SK-N-SH (cell line): ENCODE measurements around the gene HECTD4. TPM values are rescaled to one million over a fixed set of nuclear protein-coding genes. Genes with fewer than 3 reads are reported as not detected.
A peak's percentile ranks its signal among the peaks of the same experiment; 100 is the strongest.

Source experiments
- CTCF ChIA-PET: fragments of 300-600, 350-600 bp; formaldehyde crosslinking; extraction: SDS; loops from one replicate; lab custom pipeline; 2021; lab: Yijun Ruan, JAX
- POLR2A ChIA-PET: fragments of 350-600 bp; sonication (Branson Sonifier 250); formaldehyde crosslinking; extraction: SDS; loops from one replicate; lab custom pipeline; 2020; ENCODE audit warnings: antibody characterized with exemption, inconsistent platforms; lab: Yijun Ruan, JAX
- DNase-seq: peaks from one replicate; pipeline ENCODE4 v3.0.0; 2012
- H2AFZ ChIP-seq: fragments of 200-600 bp; sonication (generic); 2 replicates; pipeline ENCODE4 v1.8.1; 2016; ENCODE audit warnings: antibody characterized with exemption, mild to moderate bottlenecking, low read depth
- H3F3A ChIP-seq: fragments of 200-600 bp; sonication (generic); replicated peaks from 2 replicates; pipeline ENCODE3; 2016; ENCODE audit warnings: antibody characterized with exemption, mild to moderate bottlenecking; ENCODE audit not compliant: insufficient read depth
- H3K27ac ChIP-seq, 2 experiments: fragments of 200-500 bp in 1 of 2; fragments of 200-600 bp in 1 of 2; sonication (Bioruptor generic) in 1 of 2; sonication (generic), shearing (Covaris generic) in 1 of 2; 2 replicates each; pipeline versions ENCODE4 v1.5.1 to v1.6.1; 2014 to 2016; ENCODE audit warnings: low read depth in 2 of 2, inconsistent platforms in 1 of 2, low read length in 1 of 2, mild to moderate bottlenecking in 1 of 2, mixed read lengths in 1 of 2
- H3K27me3 ChIP-seq: fragments of 200-600 bp; sonication (generic), shearing (Covaris generic); 2 replicates; pipeline ENCODE4 v1.6.1; 2016; ENCODE audit warnings: mixed run types; ENCODE audit not compliant: insufficient read depth
- H3K36me3 ChIP-seq, 2 experiments: fragments of 200-500 bp in 1 of 2; fragments of 200-600 bp in 1 of 2; sonication (Bioruptor generic) in 1 of 2; sonication (generic) in 1 of 2; replicated peaks in 1 of 2; 2 replicates each; pipeline versions ENCODE3 to v1.5.1; 2014 to 2016; ENCODE audit warnings: low read length in 1 of 2, mild to moderate bottlenecking in 1 of 2; ENCODE audit not compliant: insufficient read depth in 2 of 2, control insufficient read depth in 1 of 2
- H3K4me1 ChIP-seq, 2 experiments: fragments of 200-500 bp in 1 of 2; fragments of 200-600 bp in 1 of 2; sonication (Bioruptor generic) in 1 of 2; sonication (generic), shearing (Covaris generic) in 1 of 2; 2 replicates each; pipeline versions ENCODE4 v1.5.1 to v1.6.1; 2014 to 2016; ENCODE audit warnings: low read depth in 1 of 2, low read length in 1 of 2, mixed run types in 1 of 2; ENCODE audit not compliant: insufficient read depth in 2 of 2, control insufficient read depth in 1 of 2
- H3K4me2 ChIP-seq: fragments of 200-600 bp; sonication (generic), shearing (Covaris generic); 2 replicates; pipeline ENCODE4 v1.6.1; 2017; ENCODE audit warnings: mixed run types
- H3K4me3 ChIP-seq, 2 experiments: fragments of 200-500 bp in 1 of 2; fragments of 200-600 bp in 1 of 2; sonication (Bioruptor generic) in 1 of 2; sonication (generic), shearing (Covaris generic) in 1 of 2; 2 replicates each; pipeline versions ENCODE4 v1.5.1 to v1.8.1; 2014 to 2016; ENCODE audit warnings: low read depth in 2 of 2, inconsistent platforms in 1 of 2, low read length in 1 of 2, mild to moderate bottlenecking in 1 of 2, mixed read lengths in 1 of 2, moderate library complexity in 1 of 2
- H3K79me2 ChIP-seq: fragments of 200-600 bp; sonication (generic); 2 replicates; pipeline ENCODE4 v1.8.1; 2017; ENCODE audit warnings: mild to moderate bottlenecking; ENCODE audit not compliant: insufficient read depth
- H3K9ac ChIP-seq: fragments of 200-600 bp; sonication (generic); 2 replicates; pipeline ENCODE4 v1.6.1; 2017; ENCODE audit warnings: mixed run types
- H3K9me2 ChIP-seq: fragments of 200-600 bp; sonication (generic); 2 replicates; pipeline ENCODE4 v1.6.1; 2017; ENCODE audit warnings: mixed run types
- H3K9me3 ChIP-seq: fragments of 200-600 bp; sonication (generic); 2 replicates; pipeline ENCODE4 v1.6.1; 2017; ENCODE audit warnings: mixed run types, mild to moderate bottlenecking, moderate library complexity
- H4K20me1 ChIP-seq: fragments of 200-600 bp; sonication (generic); 2 replicates; pipeline ENCODE4 v1.6.1; 2017; ENCODE audit warnings: mild to moderate bottlenecking, mixed run types; ENCODE audit not compliant: insufficient read depth
- ELF1 ChIP-seq: IDR thresholded peaks from 2 replicates; pipeline ENCODE4 v1.4.0; 2012
- EP300 ChIP-seq, 2 experiments: IDR thresholded peaks; 2 replicates each; pipeline versions ENCODE4 v1.4.0 to v1.6.1; 2012; ENCODE audit warnings: borderline replicate concordance in 1 of 2, low read depth in 1 of 2, low read length in 1 of 2
- FOSL2 ChIP-seq: IDR thresholded peaks from 2 replicates; pipeline ENCODE4 v1.4.0; 2012; ENCODE audit warnings: low read depth, mild to moderate bottlenecking, moderate library complexity, borderline replicate concordance
- FOXJ3 ChIP-seq: sonication (generic); formaldehyde crosslinking; IDR thresholded peaks from 2 replicates; pipeline ENCODE4 v1.5.1; 2020; ENCODE audit warnings: mild to moderate bottlenecking, missing genetic modification reagents
- GATA2 ChIP-seq: sonication (generic); formaldehyde crosslinking; IDR thresholded peaks from 2 replicates; pipeline ENCODE4 v1.5.0; 2020; ENCODE audit warnings: mild to moderate bottlenecking, missing genetic modification reagents
- JUND ChIP-seq: IDR thresholded peaks from 2 replicates; pipeline ENCODE4 v1.4.0; 2012
- NRF1 ChIP-seq: IDR thresholded peaks from 2 replicates; pipeline ENCODE4 v1.6.1; 2012; ENCODE audit warnings: low read depth, mild to moderate bottlenecking, low read length
- RAD21 ChIP-seq: IDR thresholded peaks from 2 replicates; pipeline ENCODE4 v1.6.1; 2012; ENCODE audit warnings: mild to moderate bottlenecking, low read length
- REST ChIP-seq: IDR thresholded peaks from 2 replicates; pipeline ENCODE4 v1.6.1; 2012; ENCODE audit warnings: mild to moderate bottlenecking, low read depth, low read length, moderate library complexity
- RFX5 ChIP-seq: IDR thresholded peaks from 2 replicates; pipeline ENCODE4 v1.6.1; 2012; ENCODE audit warnings: mild to moderate bottlenecking, improper control_type of control experiment, low read length
- RXRA ChIP-seq: IDR thresholded peaks from 2 replicates; pipeline ENCODE4 v1.4.0; 2012; ENCODE audit warnings: low read depth, mild to moderate bottlenecking, borderline replicate concordance
- SMC3 ChIP-seq: IDR thresholded peaks from 2 replicates; pipeline ENCODE4 v1.6.1; 2012; ENCODE audit warnings: low read depth, low read length, improper control_type of control experiment
- TAF1 ChIP-seq: IDR thresholded peaks from 2 replicates; pipeline ENCODE4 v1.6.1; 2012; ENCODE audit warnings: low read depth, mild to moderate bottlenecking, low read length, moderate library complexity, borderline replicate concordance
- USF2 ChIP-seq: fragments of 150-350 bp; IDR thresholded peaks from 2 replicates; pipeline ENCODE4 v1.6.1; 2017; ENCODE audit warnings: antibody characterized with exemption, low read length, low read depth, borderline replicate concordance
- WGBS: methylation state at CpG from one replicate; pipeline ENCODE4 v1.1.6; 2017; ENCODE audit warnings: low lambda C conversion rate; 5-methylcytosine and 5-hydroxymethylcytosine counted together
- polyA plus RNA-seq, 3 experiments: library from polyadenylated mRNA; depleted of rRNA; stranded (reverse); fragments of >200 nt; gene quantifications; 2 replicates each; pipeline ENCODE4 v1.2.3, GENCODE V29; 2012
- TF ChIP-seq, protein P1 (sequence below): IDR thresholded peaks from 2 replicates; pipeline ENCODE4 v1.4.0; 2012; ENCODE audit warnings: low read depth, borderline replicate concordance
- TF ChIP-seq, protein P2 (sequence below): IDR thresholded peaks from 2 replicates; pipeline ENCODE4; 2012

HECTD4 gene
- polyA plus RNA-seq, 1 of the 3 experiments (the other 2 are of a cell fraction), result 14.6 TPM

GRCh38 chr12:112350593-112351592 is 31.3 kb downstream of the HECTD4 start:
- Histone ChIP-seq H3K4me3 (no peak overlapping the region), H2AFZ (no peak overlapping the region), H3F3A (no peaks in the 10 kb centered on the region), H3K9me3 (no peaks in the 10 kb centered on the region), H3K4me2 (no peak overlapping the region), H3K36me3 (no peaks in the 10 kb centered on the region), H3K9me2 (no peaks in the 10 kb centered on the region), H4K20me1 (peaks cover 10% of the 10 kb centered on the region), H3K27ac (no peak overlapping the region; a peak in 1 of 4 replicates), H3K9ac (no peak overlapping the region), H3K4me1 (peaks cover 3 to 6% of the 10 kb centered on the region in 2 experiments; a peak in 2 of 4 replicates), H3K27me3 (no peaks in the 10 kb centered on the region), H3K79me2 (peaks cover 77% of the 10 kb centered on the region)
- POLR2A ChIA-PET, result no interaction called here
- 91% methylated on average over 3 of the region's 3 CpGs for WGBS
- DNase-seq, result no peak
- CTCF ChIA-PET, result interaction anchor here (0.8 to 1.1 kb wide), 2 partner anchors 8 to 20 kb away, joined by 3 read pairs; no protein-coding TSS in a partner anchor
- TF ChIP-seq GATA2, result no peak
- TF ChIP-seq ELF1, result no peak
- no peak for TF ChIP-seq FOSL2
- TF ChIP-seq FOXJ3 (CRISPR knock-in tag), result no peak
- TF ChIP-seq, protein P1, sequence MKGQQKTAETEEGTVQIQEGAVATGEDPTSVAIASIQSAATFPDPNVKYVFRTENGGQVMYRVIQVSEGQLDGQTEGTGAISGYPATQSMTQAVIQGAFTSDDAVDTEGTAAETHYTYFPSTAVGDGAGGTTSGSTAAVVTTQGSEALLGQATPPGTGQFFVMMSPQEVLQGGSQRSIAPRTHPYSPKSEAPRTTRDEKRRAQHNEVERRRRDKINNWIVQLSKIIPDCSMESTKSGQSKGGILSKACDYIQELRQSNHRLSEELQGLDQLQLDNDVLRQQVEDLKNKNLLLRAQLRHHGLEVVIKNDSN, result no peak
- TF ChIP-seq, protein P2, sequence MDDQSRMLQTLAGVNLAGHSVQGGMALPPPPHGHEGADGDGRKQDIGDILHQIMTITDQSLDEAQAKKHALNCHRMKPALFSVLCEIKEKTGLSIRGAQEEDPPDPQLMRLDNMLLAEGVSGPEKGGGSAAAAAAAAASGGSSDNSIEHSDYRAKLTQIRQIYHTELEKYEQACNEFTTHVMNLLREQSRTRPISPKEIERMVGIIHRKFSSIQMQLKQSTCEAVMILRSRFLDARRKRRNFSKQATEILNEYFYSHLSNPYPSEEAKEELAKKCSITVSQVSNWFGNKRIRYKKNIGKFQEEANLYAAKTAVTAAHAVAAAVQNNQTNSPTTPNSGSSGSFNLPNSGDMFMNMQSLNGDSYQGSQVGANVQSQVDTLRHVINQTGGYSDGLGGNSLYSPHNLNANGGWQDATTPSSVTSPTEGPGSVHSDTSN, result no peak

GRCh38 chr12:112349431-112349830 is 32.8 kb downstream of the HECTD4 start:
- no peak overlapping the region for H2AFZ ChIP-seq
- peaks cover 81% of the 10 kb centered on the region for H3K79me2 ChIP-seq
- no peak for TF ChIP-seq EP300 (IDR thresholded peaks at IDR 0.05; ENCODE audit: borderline replicate concordance in 1 of 2, low read depth in 1 of 2, low read length in 1 of 2)
- no peak for TF ChIP-seq REST
- TF ChIP-seq JUND, result no peak
- no peak for TF ChIP-seq RFX5
- TF ChIP-seq, protein P2, result no peak
- no peak for TF ChIP-seq SMC3
- TF ChIP-seq NRF1, result no peak
- no peak for TF ChIP-seq RAD21
- TF ChIP-seq TAF1, result no peak
- no peak for TF ChIP-seq USF2
- no peak for TF ChIP-seq RXRA
- no peaks in the 10 kb centered on the region for H3K36me3 ChIP-seq
- peaks cover 3 to 6% of the 10 kb centered on the region in 2 experiments; a peak in 2 of 4 replicates for H3K4me1 ChIP-seq
- ChIA-PET POLR2A (no interaction called here), CTCF (no interaction called here)
- no peaks in the 10 kb centered on the region for H3K9me2 ChIP-seq
- no peaks in the 10 kb centered on the region for H3F3A ChIP-seq
- no peaks in the 10 kb centered on the region for H3K9me3 ChIP-seq
- H3K4me2 ChIP-seq, result no peak overlapping the region
- H3K27ac ChIP-seq, result no peak overlapping the region
- peaks cover 13% of the 10 kb centered on the region for H4K20me1 ChIP-seq
- 89% methylated on average over 2 of the region's 2 CpGs for WGBS
- H3K27me3 ChIP-seq, result no peaks in the 10 kb centered on the region
- no peak overlapping the region for H3K9ac ChIP-seq
- DNase-seq, result peak; percentile 31
- no peak overlapping the region for H3K4me3 ChIP-seq
